ENCODE measurements around the gene SLC66A1. TPM values are rescaled to one million over a fixed set of nuclear protein-coding genes. Genes with fewer than 3 reads are reported as not detected.
A peak's percentile ranks its signal among the peaks of the same experiment; 100 is the strongest.

The SLC66A1 gene
- total and polyA plus RNA-seq, 2 of the 13 experiments (the other 11 are each of a cell fraction or from before 2014, with no cell fraction given) = 15.4 to 18.9 TPM

DNA sequence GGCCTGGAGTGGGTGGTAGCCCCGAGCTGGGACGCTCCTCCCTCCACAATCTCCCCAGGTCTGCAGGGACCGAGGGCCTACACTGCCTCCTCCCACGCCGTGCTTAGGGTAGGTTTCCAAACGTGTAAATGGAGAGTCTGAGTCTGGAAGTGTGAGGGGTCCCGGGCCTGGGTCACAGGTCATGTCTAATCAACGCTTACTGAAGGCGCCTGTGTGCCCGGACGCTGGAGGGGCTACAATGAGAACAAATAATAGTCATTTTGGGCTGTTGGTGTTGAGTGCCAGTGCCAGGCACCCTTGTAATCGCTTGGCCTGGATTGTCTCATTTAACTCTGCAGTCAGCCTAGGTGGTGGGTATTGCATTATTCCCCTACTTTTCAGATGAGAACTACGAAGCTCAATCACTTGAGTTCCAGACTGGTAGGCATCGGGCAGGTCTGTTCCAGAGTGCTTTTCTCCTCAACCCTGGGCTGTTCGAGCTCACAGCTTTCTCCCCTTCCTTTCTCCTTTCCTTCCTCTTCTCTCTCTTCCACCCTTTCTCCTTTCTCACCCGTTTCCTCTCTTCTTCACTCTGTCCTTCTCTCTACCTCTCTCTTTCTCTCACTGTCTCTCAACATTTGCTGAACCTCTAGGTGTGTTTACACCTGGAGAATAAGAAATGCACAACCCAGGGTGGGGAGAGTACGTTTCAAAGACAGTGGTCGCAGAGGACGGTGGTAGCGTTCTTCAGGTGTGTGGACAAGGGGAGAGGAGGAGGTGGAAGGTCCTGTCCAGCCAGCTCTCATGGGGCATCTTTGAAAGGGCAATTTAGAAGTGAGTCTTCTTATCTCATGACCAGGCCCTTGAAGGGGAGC is 883 bp downstream of the SLC66A1 start:
- WGBS (ENCODE audit: low lambda C conversion rate) = 33% methylated on average over 18 of the region's 20 CpGs
- peaks cover 6 to 21% of the 10 kb centered on the region in 2 experiments; a peak in 4 of 5 replicates for H3K36me3 ChIP-seq (replicated peaks in 1 of 2; ENCODE audit: control insufficient read depth in 1 of 2, insufficient read depth in 2 of 2, low read length in 2 of 2)
- no peaks in the 10 kb centered on the region; the same call in 1 of the 2 replicates for H4K20me1 ChIP-seq (ENCODE audit: insufficient read depth, low read length)
- ATAC-seq = no peak
- H3K4me2 ChIP-seq (ENCODE audit: low read depth, low read length) = peak overlapping the region; percentile 98
- no peak for FAIRE-seq
- DNase-seq (ENCODE audit: low spot score) = no peak
- in situ Hi-C loops (cut with HindIII; ENCODE audit: extremely low pct_ligation_motif_present, low pct_unique_long_range_greater_than_20kb) (no loop called here), intact Hi-C loops (cut with micrococcal nuclease; ENCODE audit: unreplicated experiment) (no loop called here)
- no peaks in the 10 kb centered on the region; a peak in 1 of 5 replicates for H3K27me3 ChIP-seq (ENCODE audit: control insufficient read depth in 1 of 2, insufficient read depth in 2 of 2, low read length in 2 of 2)
- ChIA-PET POLR2A (interaction anchor here (0.5 to 4.7 kb wide), 18 partner anchors 11 to 341 kb away, joined by 3 to 21 read pairs (median 3); partner anchors contain the start of genes EMC1 and MRTO4), CTCF (ENCODE audit: low intra/inter-chr PET ratio, low total read pairs) (no interaction called here)
- no peaks in the 10 kb centered on the region for H3K9me3 ChIP-seq (ENCODE audit: low read length)
- H3K79me2 ChIP-seq (ENCODE audit: insufficient read depth, low read length) = peaks cover 27% of the 10 kb centered on the region
- H3K4me3 ChIP-seq (replicated peaks in 1 of 3; ENCODE audit: insufficient read depth in 1 of 3, low read depth in 2 of 3, low read length in 3 of 3) = peak overlapping the region; percentile 70 to 95 (median 83)
- H3K27ac ChIP-seq (ENCODE audit: extremely low read length, insufficient read depth, low read length) = peak overlapping the region; percentile 83
- H3K9ac ChIP-seq (ENCODE audit: insufficient read depth, low read depth, low read length) = peak overlapping the region; percentile 97
- BruUV-seq (replicated peaks) = TSS peak; percentile 67
- H3K4me1 ChIP-seq (ENCODE audit: insufficient read depth, low read length) = peaks cover 64% of the 10 kb centered on the region
- H2AFZ ChIP-seq (ENCODE audit: low read length) = no peak overlapping the region
- peak; percentile 45; the same call in 1 of the 2 replicates for TF ChIP-seq ZBTB7A (CRISPR knock-in tag; IDR thresholded peaks at IDR 0.05)
- TF ChIP-seq PCBP1 (IDR thresholded peaks at IDR 0.05; ENCODE audit: borderline replicate concordance, low read depth, low read length) = no peak
- 0 out of 2 replicates have a peak, but pooled peaks have one; percentile 2 for TF ChIP-seq STAT5B (CRISPR knock-in tag; IDR thresholded peaks at IDR 0.05)
- no peak for TF ChIP-seq ZNF3 (CRISPR knock-in tag; IDR thresholded peaks at IDR 0.05)
- peak; percentile 3 for TF ChIP-seq SRSF1 (optimal IDR thresholded peaks at IDR 0.05; ENCODE audit: low read depth, low read length)
- no peak for TF ChIP-seq TEAD3 (CRISPR knock-in tag; optimal IDR thresholded peaks at IDR 0.05; ENCODE audit: borderline replicate concordance)
- TF ChIP-seq, protein P1, sequence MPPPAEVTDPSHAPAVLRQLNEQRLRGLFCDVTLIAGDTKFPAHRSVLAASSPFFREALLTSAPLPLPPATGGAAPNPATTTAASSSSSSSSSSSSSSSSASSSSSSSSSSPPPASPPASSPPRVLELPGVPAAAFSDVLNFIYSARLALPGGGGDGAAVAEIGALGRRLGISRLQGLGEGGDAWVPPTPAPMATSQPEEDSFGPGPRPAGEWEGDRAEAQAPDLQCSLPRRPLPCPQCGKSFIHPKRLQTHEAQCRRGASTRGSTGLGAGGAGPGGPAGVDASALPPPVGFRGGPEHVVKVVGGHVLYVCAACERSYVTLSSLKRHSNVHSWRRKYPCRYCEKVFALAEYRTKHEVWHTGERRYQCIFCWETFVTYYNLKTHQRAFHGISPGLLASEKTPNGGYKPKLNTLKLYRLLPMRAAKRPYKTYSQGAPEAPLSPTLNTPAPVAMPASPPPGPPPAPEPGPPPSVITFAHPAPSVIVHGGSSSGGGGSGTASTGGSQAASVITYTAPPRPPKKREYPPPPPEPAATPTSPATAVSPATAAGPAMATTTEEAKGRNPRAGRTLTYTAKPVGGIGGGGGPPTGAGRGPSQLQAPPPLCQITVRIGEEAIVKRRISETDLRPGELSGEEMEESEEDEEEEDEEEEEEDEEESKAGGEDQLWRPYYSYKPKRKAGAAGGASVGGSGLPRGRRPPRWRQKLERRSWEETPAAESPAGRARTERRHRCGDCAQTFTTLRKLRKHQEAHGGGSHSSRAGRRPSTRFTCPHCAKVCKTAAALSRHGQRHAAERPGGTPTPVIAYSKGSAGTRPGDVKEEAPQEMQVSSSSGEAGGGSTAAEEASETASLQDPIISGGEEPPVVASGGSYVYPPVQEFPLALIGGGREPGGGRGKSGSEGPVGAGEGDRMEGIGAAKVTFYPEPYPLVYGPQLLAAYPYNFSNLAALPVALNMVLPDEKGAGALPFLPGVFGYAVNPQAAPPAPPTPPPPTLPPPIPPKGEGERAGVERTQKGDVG (CRISPR knock-in tag; IDR thresholded peaks at IDR 0.05; ENCODE audit: borderline replicate concordance) = no peak
- TF ChIP-seq ZNF501 (CRISPR knock-in tag; IDR thresholded peaks at IDR 0.05) = peak; percentile 25; the same call in 1 of the 2 replicates
- TF ChIP-seq ZC3H4 (CRISPR knock-in tag; IDR thresholded peaks at IDR 0.05; ENCODE audit: borderline replicate concordance) = no peak
- TF ChIP-seq MIXL1 (CRISPR knock-in tag; IDR thresholded peaks at IDR 0.05) = no peak
- TF ChIP-seq ZNF143 (CRISPR knock-in tag; IDR thresholded peaks at IDR 0.05) = 0 out of 2 replicates have a peak, but pooled peaks have one; percentile 3
- no peak for TF ChIP-seq ZNF30 (CRISPR knock-in tag; IDR thresholded peaks at IDR 0.05)
- TF ChIP-seq ZNF569 (CRISPR knock-in tag; IDR thresholded peaks at IDR 0.05; ENCODE audit: borderline replicate concordance) = no peak
- no peak for TF ChIP-seq NFIB (CRISPR knock-in tag; IDR thresholded peaks at IDR 0.05; ENCODE audit: borderline replicate concordance)
- TF ChIP-seq REL (CRISPR knock-in tag; conservative IDR thresholded peaks at IDR 0.05) = 0 out of 2 replicates have a peak, but pooled peaks have one; percentile 19
- no peak for TF ChIP-seq ZNF839 (CRISPR knock-in tag; IDR thresholded peaks at IDR 0.05; ENCODE audit: borderline replicate concordance)
- TF ChIP-seq ZNF605 (CRISPR knock-in tag; IDR thresholded peaks at IDR 0.05) = peak; percentile 15
- 0 out of 2 replicates have a peak, but pooled peaks have one; percentile 42 for TF ChIP-seq NRL (CRISPR knock-in tag; IDR thresholded peaks at IDR 0.05; ENCODE audit: borderline replicate concordance)
- TF ChIP-seq, protein P2, sequence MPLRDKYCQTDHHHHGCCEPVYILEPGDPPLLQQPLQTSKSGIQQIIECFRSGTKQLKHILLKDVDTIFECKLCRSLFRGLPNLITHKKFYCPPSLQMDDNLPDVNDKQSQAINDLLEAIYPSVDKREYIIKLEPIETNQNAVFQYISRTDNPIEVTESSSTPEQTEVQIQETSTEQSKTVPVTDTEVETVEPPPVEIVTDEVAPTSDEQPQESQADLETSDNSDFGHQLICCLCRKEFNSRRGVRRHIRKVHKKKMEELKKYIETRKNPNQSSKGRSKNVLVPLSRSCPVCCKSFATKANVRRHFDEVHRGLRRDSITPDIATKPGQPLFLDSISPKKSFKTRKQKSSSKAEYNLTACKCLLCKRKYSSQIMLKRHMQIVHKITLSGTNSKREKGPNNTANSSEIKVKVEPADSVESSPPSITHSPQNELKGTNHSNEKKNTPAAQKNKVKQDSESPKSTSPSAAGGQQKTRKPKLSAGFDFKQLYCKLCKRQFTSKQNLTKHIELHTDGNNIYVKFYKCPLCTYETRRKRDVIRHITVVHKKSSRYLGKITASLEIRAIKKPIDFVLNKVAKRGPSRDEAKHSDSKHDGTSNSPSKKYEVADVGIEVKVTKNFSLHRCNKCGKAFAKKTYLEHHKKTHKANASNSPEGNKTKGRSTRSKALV (CRISPR knock-in tag; IDR thresholded peaks at IDR 0.05) = 0 out of 2 replicates have a peak, but pooled peaks have one; percentile 12
- TF ChIP-seq TAF1 (CRISPR knock-in tag; IDR thresholded peaks at IDR 0.05) = 0 out of 2 replicates have a peak, but pooled peaks have one; percentile 1

Data from HepG2 (cell line).